ENCODE data around the gene NPIPA8. TPM values are rescaled to one million over a fixed set of nuclear protein-coding genes. Genes with fewer than 3 reads are reported as not detected.

Gene NPIPA8
- total RNA-seq, 4 donors from 2014 or later: 10.6 to 42.0 TPM; not detected in 2

Small RNAs within 50 kb of the gene (microRNA-seq; reads per million reads assigned to microRNA genes)
- gene MIR6511A4 (not detected), gene MIR6770-3 (not detected)

Small RNAs within 50 kb of the gene (small RNA-seq; reads per million reads assigned to genes)
- not detected for gene AC126755.6
- gene MIR6511A4: not detected
- not detected for gene MIR6770-3

Other genes with a start within 250 kb of the NPIPA8 start
- 100 to 1,000 TPM in 1 of 4 donors, 10 to 100 TPM in 3; 63.2 to 108 (median 77.4) TPM for gene NOMO2, start 225.4 kb upstream of the NPIPA8 start, total RNA-seq